ENCODE data around the gene ECHDC3.

DNA sequence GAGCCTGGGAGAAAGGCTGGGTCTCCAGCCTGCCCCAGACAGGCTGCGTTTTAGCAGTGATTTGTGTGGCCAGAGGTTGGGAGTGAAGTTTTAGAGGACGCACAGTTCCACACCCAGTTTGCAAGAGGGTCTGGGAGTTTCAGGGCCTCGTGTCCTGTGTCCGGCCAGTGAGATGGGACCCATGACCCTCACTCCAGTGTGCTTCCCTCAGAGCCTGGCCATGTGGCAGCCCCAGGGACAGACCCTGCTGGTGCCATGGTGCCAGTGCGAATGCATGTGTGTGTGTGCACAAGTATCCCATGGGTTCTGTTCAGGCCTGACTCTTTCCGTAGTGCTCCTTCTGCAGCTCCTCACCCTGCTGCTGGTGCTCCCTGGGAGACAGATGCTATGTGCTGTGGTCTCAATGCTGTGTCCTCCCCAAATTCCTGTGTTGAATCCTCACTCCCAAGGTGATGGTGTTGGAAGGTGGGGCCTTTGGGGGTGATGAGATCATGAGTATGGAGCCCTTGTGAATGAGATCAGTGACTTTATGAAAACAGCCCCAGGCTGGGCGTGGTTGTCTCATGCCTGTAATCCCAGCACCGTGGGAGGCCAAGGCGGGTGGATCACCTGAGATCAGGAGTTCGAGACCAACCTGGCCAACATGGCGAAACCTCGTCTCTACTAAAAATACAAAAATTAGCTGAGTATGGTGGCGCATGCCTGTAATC lies 16.5 kb downstream of the ECHDC3 start:
- TF ChIP-seq, protein P1, sequence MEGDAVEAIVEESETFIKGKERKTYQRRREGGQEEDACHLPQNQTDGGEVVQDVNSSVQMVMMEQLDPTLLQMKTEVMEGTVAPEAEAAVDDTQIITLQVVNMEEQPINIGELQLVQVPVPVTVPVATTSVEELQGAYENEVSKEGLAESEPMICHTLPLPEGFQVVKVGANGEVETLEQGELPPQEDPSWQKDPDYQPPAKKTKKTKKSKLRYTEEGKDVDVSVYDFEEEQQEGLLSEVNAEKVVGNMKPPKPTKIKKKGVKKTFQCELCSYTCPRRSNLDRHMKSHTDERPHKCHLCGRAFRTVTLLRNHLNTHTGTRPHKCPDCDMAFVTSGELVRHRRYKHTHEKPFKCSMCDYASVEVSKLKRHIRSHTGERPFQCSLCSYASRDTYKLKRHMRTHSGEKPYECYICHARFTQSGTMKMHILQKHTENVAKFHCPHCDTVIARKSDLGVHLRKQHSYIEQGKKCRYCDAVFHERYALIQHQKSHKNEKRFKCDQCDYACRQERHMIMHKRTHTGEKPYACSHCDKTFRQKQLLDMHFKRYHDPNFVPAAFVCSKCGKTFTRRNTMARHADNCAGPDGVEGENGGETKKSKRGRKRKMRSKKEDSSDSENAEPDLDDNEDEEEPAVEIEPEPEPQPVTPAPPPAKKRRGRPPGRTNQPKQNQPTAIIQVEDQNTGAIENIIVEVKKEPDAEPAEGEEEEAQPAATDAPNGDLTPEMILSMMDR (conservative IDR thresholded peaks at IDR 0.05; ENCODE audit: low read depth, low read length), result no peak
- TF ChIP-seq SMC3 (IDR thresholded peaks at IDR 0.05; ENCODE audit: low read depth, low read length), result no peak
- TF ChIP-seq, protein P2, sequence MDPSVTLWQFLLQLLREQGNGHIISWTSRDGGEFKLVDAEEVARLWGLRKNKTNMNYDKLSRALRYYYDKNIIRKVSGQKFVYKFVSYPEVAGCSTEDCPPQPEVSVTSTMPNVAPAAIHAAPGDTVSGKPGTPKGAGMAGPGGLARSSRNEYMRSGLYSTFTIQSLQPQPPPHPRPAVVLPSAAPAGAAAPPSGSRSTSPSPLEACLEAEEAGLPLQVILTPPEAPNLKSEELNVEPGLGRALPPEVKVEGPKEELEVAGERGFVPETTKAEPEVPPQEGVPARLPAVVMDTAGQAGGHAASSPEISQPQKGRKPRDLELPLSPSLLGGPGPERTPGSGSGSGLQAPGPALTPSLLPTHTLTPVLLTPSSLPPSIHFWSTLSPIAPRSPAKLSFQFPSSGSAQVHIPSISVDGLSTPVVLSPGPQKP (IDR thresholded peaks at IDR 0.05; ENCODE audit: borderline replicate concordance, low read depth, low read length), result no peak
- TF ChIP-seq, protein P3, sequence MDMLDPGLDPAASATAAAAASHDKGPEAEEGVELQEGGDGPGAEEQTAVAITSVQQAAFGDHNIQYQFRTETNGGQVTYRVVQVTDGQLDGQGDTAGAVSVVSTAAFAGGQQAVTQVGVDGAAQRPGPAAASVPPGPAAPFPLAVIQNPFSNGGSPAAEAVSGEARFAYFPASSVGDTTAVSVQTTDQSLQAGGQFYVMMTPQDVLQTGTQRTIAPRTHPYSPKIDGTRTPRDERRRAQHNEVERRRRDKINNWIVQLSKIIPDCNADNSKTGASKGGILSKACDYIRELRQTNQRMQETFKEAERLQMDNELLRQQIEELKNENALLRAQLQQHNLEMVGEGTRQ (IDR thresholded peaks at IDR 0.05; ENCODE audit: low read depth, low read length), result no peak
- no peak for TF ChIP-seq MXI1 (IDR thresholded peaks at IDR 0.05; ENCODE audit: borderline replicate concordance, low read depth, low read length)
- TF ChIP-seq NFE2L2 (IDR thresholded peaks at IDR 0.05; ENCODE audit: low read depth, low read length), result no peak
- no peak for TF ChIP-seq POLR2A (IDR thresholded peaks at IDR 0.05; ENCODE audit: low read depth, low read length)
- no peak for TF ChIP-seq MAZ (IDR thresholded peaks at IDR 0.05; ENCODE audit: borderline replicate concordance, low read depth, low read length)
- TF ChIP-seq MAFK (IDR thresholded peaks at IDR 0.05; ENCODE audit: low read depth, low read length), result no peak

All from IMR-90 (cell line).